Spinal cord (tissue), 10 donors: ENCODE measurements around the gene ECEL1. TPM values are rescaled to one million over a fixed set of nuclear protein-coding genes. Genes with fewer than 3 reads are reported as not detected.

ENCODE experiments used
- DNase-seq, 6 donors: peaks; one replicate each; pipeline versions ENCODE4 v3.0.0 to v3.0.0-alpha.2; 2013 to 2015; ENCODE audit warnings: low spot score in 6 of 6, low read depth in 4 of 6
- H3K27ac ChIP-seq: one replicate; pipeline ENCODE4 v1.5.1; 2013; ENCODE audit warnings: low read depth, low read length, control low read depth
- H3K27me3 ChIP-seq: one replicate; pipeline ENCODE4 v1.6.1; 2013; ENCODE audit warnings: low read length; ENCODE audit not compliant: control insufficient read depth, insufficient read depth
- H3K36me3 ChIP-seq: one replicate; pipeline ENCODE4 v1.6.1; 2013; ENCODE audit warnings: low read length; ENCODE audit not compliant: control insufficient read depth, insufficient read depth
- H3K4me1 ChIP-seq: one replicate; pipeline ENCODE4 v1.6.1; 2013; ENCODE audit warnings: low read length; ENCODE audit not compliant: control insufficient read depth, insufficient read depth
- H3K4me3 ChIP-seq: one replicate; pipeline ENCODE4 v1.5.1; 2013; ENCODE audit warnings: low read depth, low read length, control low read depth
- H3K9me3 ChIP-seq: one replicate; pipeline ENCODE4 v1.6.1; 2013; ENCODE audit warnings: low read length; ENCODE audit not compliant: control insufficient read depth, insufficient read depth
- WGBS: methylation state at CpG from one replicate; pipeline ENCODE4 v1.1.5; 2013; ENCODE audit warnings: missing lambda C conversion rate; ENCODE audit not compliant: insufficient coverage; 5-methylcytosine and 5-hydroxymethylcytosine counted together
- polyA plus RNA-seq, 2 donors: library from polyadenylated mRNA; unstranded; fragments of 120-200 nt; gene quantifications; one replicate each; pipeline ENCODE4 v1.2.1, GENCODE V29; 2013; ENCODE audit not compliant: insufficient read length in 2 of 2
- total RNA-seq, 2 donors: library from RNA; depleted of rRNA in 1 of 2; stranded (reverse); fragments of 120-200 nt in 1 of 2; fragments of >200 nt in 1 of 2; gene quantifications; one replicate each; pipeline versions ENCODE4 v1.2.3 to v1.2.4, GENCODE V29; 2013 to 2014
- donor health status: healthy.

The ECEL1 gene
- total and polyA plus RNA-seq, 4 donors, result 23.5 to 82.6 (median 52.8) TPM

DNA sequence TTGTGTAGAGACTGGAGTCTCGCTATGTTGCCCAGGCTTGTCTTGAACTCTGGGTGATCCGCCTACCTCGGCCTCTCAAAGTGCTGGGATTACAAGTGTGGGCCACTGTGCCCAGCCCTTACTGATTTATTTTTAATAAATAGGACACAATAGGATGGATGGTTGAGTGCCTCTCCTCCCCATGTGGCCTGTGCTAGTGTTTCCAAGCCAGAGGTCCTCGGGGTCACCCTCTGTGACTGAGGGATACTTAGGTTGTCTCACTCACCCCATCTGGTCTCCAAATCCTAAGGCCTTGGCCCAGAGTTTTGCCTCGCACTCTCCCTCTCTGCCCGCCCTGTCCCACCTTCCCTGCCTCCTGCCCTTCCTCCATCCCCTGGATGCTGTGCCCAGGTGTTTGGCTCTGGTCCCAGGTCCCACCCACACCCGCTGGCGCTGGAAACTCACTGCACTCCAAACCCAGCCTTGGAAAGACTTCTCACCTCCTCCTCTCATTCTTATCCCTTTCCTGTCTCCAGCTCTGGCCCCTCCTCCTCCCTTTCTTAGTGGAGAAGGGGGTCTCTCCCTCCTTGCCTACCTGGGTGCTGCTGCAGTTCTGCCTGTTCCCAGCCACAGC lies 4.7 kb upstream of the ECEL1 start:
- H3K27me3 ChIP-seq, result peaks cover 12% of the 10 kb centered on the region
- no peaks in the 10 kb centered on the region for H3K9me3 ChIP-seq
- no peak for DNase-seq
- no peak overlapping the region for H3K4me3 ChIP-seq
- no peak overlapping the region for H3K27ac ChIP-seq
- H3K4me1 ChIP-seq, result peaks cover 27% of the 10 kb centered on the region
- H3K36me3 ChIP-seq, result no peaks in the 10 kb centered on the region
- 94% methylated on average over 3 of the region's 8 CpGs for WGBS

GRCh38 chr2:232491139-232491780 lies 3.6 kb upstream of the ECEL1 start:
- no peak overlapping the region for H3K27ac ChIP-seq
- H3K27me3 ChIP-seq, result peaks cover 20% of the 10 kb centered on the region
- H3K4me1 ChIP-seq, result peaks cover 28% of the 10 kb centered on the region
- no peak for DNase-seq
- no peaks in the 10 kb centered on the region for H3K9me3 ChIP-seq
- H3K36me3 ChIP-seq, result no peaks in the 10 kb centered on the region
- no peak overlapping the region for H3K4me3 ChIP-seq
- WGBS, result 91% methylated on average over 12 of the region's 12 CpGs

- Histone ChIP-seq H3K27me3 (peaks cover 27% of the 10 kb centered on the region), H3K4me1 (peaks cover 33% of the 10 kb centered on the region), H3K27ac (no peak overlapping the region), H3K9me3 (no peaks in the 10 kb centered on the region), H3K36me3 (no peaks in the 10 kb centered on the region), H3K4me3 (no peak overlapping the region)
- DNase-seq, result peak in 1 of 6 donors; percentile 56
- 86% methylated on average over 21 of the region's 30 CpGs for WGBS
Measured at GRCh38 chr2:232490221-232491138, 2.8 kb upstream of the ECEL1 start.

- Histone ChIP-seq H3K27me3 (peaks cover 36% of the 10 kb centered on the region), H3K36me3 (no peaks in the 10 kb centered on the region), H3K4me3 (no peak overlapping the region), H3K9me3 (no peaks in the 10 kb centered on the region), H3K4me1 (peaks cover 36% of the 10 kb centered on the region), H3K27ac (no peak overlapping the region)
- DNase-seq, result no peak
- WGBS, result 37% methylated on average over 8 of the region's 9 CpGs
Measured at GRCh38 chr2:232489516-232490220, 2.0 kb upstream of the ECEL1 start.

DNA sequence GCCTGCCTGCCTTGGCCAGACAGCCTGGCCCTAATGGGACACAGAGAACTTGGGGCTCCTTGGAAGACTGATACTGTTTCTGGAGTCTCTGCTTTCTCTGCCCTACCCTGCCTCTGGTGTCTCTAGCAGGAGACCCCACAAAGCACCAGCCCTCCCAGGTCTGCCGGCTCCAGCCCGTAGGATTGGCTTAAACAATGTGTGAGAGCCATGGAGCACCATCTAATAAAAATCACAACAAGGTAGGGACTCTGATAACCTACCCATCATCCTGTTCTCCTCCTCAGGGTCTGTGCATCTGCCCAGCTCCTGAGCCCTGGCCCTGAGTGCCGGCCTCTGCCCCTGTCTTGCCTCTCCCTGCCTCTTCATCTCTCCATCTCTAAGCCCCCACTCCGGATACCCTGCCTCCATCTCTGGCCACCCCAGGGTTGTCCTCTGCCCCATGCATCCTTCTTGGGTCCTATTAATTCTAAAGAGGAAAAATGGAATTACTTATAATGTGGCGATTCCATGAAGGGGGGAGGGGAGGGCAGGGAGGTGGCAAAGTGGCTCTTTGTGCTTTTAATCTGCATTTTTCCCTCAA lies 1.2 kb upstream of the ECEL1 start:
- no peak overlapping the region for H3K27ac ChIP-seq
- 76% methylated on average over 3 of the region's 5 CpGs for whole genome bisulfite sequencing

DNA sequence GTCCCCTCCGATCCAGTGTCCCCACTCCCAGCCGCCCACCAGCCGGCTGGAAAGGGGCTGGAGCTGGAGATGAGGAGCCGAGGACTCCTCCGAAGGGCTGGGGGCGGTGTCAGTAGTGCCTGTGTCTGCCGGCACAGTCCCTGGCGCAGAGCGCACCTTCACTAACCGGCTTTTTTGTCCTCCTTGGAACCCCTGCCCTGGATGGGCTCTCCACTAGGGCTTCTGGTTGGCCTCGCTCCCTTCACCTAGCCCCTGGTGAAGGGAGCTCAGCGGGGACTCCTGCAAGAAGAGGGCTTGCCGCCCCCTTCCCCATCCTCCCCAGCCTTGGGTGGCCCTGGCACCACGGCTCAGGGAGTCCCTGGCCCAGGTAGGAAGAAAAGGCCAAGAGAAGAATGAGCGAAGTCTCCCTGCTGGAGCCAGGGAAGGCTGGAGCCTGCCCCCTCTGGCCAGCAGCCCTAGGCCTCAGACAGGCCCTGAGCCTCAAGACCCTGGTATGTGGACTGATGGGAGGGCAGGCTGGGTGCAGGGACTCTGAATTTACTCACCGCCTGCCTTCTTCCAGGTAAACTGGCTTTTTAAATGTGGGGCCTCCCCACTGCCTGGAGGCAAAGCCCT lies 570 bp upstream of the ECEL1 start:
- H3K27ac ChIP-seq, result no peak overlapping the region
- peaks cover 31% of the 10 kb centered on the region for H3K4me1 ChIP-seq
- no peak for DNase-seq
- H3K9me3 ChIP-seq, result no peaks in the 10 kb centered on the region
- 23% methylated on average over 13 of the region's 16 CpGs for WGBS
- H3K36me3 ChIP-seq, result peaks cover 6% of the 10 kb centered on the region
- no peak overlapping the region for H3K4me3 ChIP-seq
- H3K27me3 ChIP-seq, result peaks cover 49% of the 10 kb centered on the region

More for the DNA sequence above, 1.2 kb upstream of the ECEL1 start:
- Histone ChIP-seq H3K9me3 (no peaks in the 10 kb centered on the region), H3K36me3 (peaks cover 2% of the 10 kb centered on the region), H3K27me3 (peaks cover 44% of the 10 kb centered on the region), H3K4me1 (peaks cover 31% of the 10 kb centered on the region), H3K4me3 (no peak overlapping the region)
- no peak for DNase-seq

- WGBS, result 2% methylated on average over 63 of the region's 74 CpGs
- no peak for DNase-seq
- Histone ChIP-seq H3K4me1 (peaks cover 31% of the 10 kb centered on the region), H3K27me3 (peaks cover 49% of the 10 kb centered on the region), H3K9me3 (no peaks in the 10 kb centered on the region), H3K4me3 (no peak overlapping the region), H3K27ac (no peak overlapping the region), H3K36me3 (peaks cover 11% of the 10 kb centered on the region)
Measured at GRCh38 chr2:232486558-232487384, 863 bp downstream of the ECEL1 start.

- Histone ChIP-seq H3K27me3 (peaks cover 49% of the 10 kb centered on the region), H3K4me1 (peaks cover 31% of the 10 kb centered on the region), H3K27ac (no peak overlapping the region), H3K9me3 (no peaks in the 10 kb centered on the region), H3K36me3 (peaks cover 18% of the 10 kb centered on the region), H3K4me3 (no peak overlapping the region)
- peak in 1 of 6 donors; percentile 56 for DNase-seq
- 1% methylated on average over 111 of the region's 111 CpGs for whole genome bisulfite sequencing
Measured at GRCh38 chr2:232485757-232486557, 1.7 kb downstream of the ECEL1 start.
